B cell (primary cell): ENCODE results near the gene ABCC1.

Source experiments
- CTCF ChIP-seq: fragments of 200-600 bp; IDR thresholded peaks from one replicate; pipeline ENCODE4 v1.8.0; 2022; ENCODE audit warnings: antibody characterized with exemption, mild to moderate bottlenecking
- EZH2 ChIP-seq: IDR thresholded peaks from 2 replicates; pipeline ENCODE4 v1.6.1; 2012; ENCODE audit warnings: borderline replicate concordance, low read depth, mild to moderate bottlenecking, moderate library complexity, low read length; ENCODE audit not compliant: insufficient read depth, poor library complexity, severe bottlenecking

GRCh38 chr16:16036359-16036792, 87.0 kb downstream of the ABCC1 start:
- TF ChIP-seq EZH2 = no peak
- no peak for TF ChIP-seq CTCF
